Thoracic aorta (tissue), 2 donors: ENCODE data around the gene SMCO1. TPM values are rescaled to one million over a fixed set of nuclear protein-coding genes. Genes with fewer than 3 reads are reported as not detected.

Experiments used
- ATAC-seq: fragments of 150-250 bp; one replicate; pipeline ENCODE4 v1.8.0; 2017; ENCODE audit warnings: low read depth; ENCODE audit not compliant: insufficient number of reproducible peaks, low FRiP score
- DNase-seq: peaks from one replicate; pipeline ENCODE4 v3.0.0-alpha.2; 2020; ENCODE audit warnings: low spot score
- H3K27ac ChIP-seq, 2 donors: fragments of 200-600 bp; sonication (generic); 1 replicate in 1 of 2; 2 replicates in 1 of 2; pipeline ENCODE4 v1.5.1; 2016; ENCODE audit warnings: mild to moderate bottlenecking in 2 of 2, moderate library complexity in 2 of 2
- H3K27me3 ChIP-seq: fragments of 200-600 bp; sonication (generic); replicated peaks from 2 replicates; pipeline ENCODE4 v1.6.0; 2016; ENCODE audit warnings: mild to moderate bottlenecking; ENCODE audit not compliant: insufficient read depth
- H3K36me3 ChIP-seq: fragments of 200-600 bp; sonication (generic); one replicate; pipeline ENCODE4 v1.5.1; 2016
- H3K4me1 ChIP-seq, 2 donors: fragments of 200-600 bp; sonication (generic); 1 replicate in 1 of 2; 2 replicates in 1 of 2; pipeline versions ENCODE4 v1.5.1 to v1.6.0; 2016; ENCODE audit warnings: low read depth in 2 of 2, mild to moderate bottlenecking in 1 of 2; ENCODE audit not compliant: control insufficient read depth in 1 of 2
- H3K4me3 ChIP-seq: fragments of 200-600 bp; sonication (generic); 2 replicates; pipeline ENCODE4 v1.5.1; 2016; ENCODE audit warnings: mild to moderate bottlenecking
- H3K9me3 ChIP-seq: fragments of 200-600 bp; sonication (generic); 2 replicates; pipeline ENCODE4 v1.5.1; 2016
- total RNA-seq, 2 donors: library from RNA; depleted of rRNA; stranded (reverse); fragments of >200 nt; gene quantifications; one replicate each; pipeline versions ENCODE4 v1.1.0 to v1.2.3, GENCODE V29; 2016
- TF ChIP-seq, protein P1 (sequence below): fragments of 200-600 bp; sonication (generic); IDR thresholded peaks from one replicate; pipeline ENCODE4 v1.5.1; 2019; ENCODE audit warnings: antibody characterized with exemption

The SMCO1 gene
- total RNA-seq: not detected

- DNase-seq: no peak
- Histone ChIP-seq H3K27me3 (no peaks in the 10 kb centered on the region), H3K27ac (no peak within 1 kb of the TSS), H3K36me3 (no peaks in the 10 kb centered on the region), H3K4me1 (no peaks in the 10 kb centered on the region), H3K9me3 (peaks cover 11% of the 10 kb centered on the region), H3K4me3 (no peak within 1 kb of the TSS)
- TF ChIP-seq, protein P1, sequence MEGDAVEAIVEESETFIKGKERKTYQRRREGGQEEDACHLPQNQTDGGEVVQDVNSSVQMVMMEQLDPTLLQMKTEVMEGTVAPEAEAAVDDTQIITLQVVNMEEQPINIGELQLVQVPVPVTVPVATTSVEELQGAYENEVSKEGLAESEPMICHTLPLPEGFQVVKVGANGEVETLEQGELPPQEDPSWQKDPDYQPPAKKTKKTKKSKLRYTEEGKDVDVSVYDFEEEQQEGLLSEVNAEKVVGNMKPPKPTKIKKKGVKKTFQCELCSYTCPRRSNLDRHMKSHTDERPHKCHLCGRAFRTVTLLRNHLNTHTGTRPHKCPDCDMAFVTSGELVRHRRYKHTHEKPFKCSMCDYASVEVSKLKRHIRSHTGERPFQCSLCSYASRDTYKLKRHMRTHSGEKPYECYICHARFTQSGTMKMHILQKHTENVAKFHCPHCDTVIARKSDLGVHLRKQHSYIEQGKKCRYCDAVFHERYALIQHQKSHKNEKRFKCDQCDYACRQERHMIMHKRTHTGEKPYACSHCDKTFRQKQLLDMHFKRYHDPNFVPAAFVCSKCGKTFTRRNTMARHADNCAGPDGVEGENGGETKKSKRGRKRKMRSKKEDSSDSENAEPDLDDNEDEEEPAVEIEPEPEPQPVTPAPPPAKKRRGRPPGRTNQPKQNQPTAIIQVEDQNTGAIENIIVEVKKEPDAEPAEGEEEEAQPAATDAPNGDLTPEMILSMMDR: no peak
- no peak for ATAC-seq
Observed at GRCh38 chr3:196514913-196515621, at the start of gene SMCO1. SMCO1 (minus strand) TSS chr3:196515346; CDS start chr3:196515209, 137 bp downstream.

DNA sequence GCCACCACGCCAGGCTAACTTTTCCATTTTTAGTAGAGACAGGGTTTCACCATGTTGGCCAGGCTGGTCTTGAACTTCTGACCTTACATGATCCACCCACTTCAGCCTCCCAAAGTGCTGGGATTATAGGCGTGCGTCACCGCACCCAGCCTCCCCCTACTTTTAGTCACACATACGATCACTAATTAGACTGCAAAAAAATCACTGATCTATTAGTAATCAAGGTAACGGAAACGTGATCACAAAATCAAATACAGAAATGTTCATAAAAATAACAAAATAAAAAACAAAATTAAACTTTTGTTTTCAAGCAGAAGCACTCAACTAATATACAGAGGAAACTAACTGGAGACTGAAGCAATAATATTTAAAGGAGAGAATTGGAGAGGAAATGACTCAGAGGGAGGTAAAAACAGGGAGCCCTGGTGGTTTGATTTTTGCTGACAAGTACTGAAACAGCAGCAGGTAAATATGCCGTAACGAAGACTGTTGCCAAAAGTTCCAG lies 48.6 kb upstream of the SMCO1 start:
- ATAC-seq: no peak
- peaks cover 6% of the 10 kb centered on the region for H3K36me3 ChIP-seq

GRCh38 chr3:196559826-196560225 lies 44.7 kb upstream of the SMCO1 start:
- H3K9me3 ChIP-seq: no peaks in the 10 kb centered on the region
- H3K36me3 ChIP-seq: peaks cover 6% of the 10 kb centered on the region
- DNase-seq (no peak), ATAC-seq (no peak)
- no peak overlapping the region for H3K27ac ChIP-seq
- no peaks in the 10 kb centered on the region for H3K27me3 ChIP-seq
- no peak overlapping the region for H3K4me3 ChIP-seq
- TF ChIP-seq, protein P1: no peak
- H3K4me1 ChIP-seq: no peaks in the 10 kb centered on the region

More for the DNA sequence above, 48.6 kb upstream of the SMCO1 start:
- H3K9me3 ChIP-seq: no peaks in the 10 kb centered on the region
- H3K27ac ChIP-seq: no peak overlapping the region
- no peak overlapping the region for H3K4me3 ChIP-seq
- no peaks in the 10 kb centered on the region for H3K27me3 ChIP-seq
- H3K4me1 ChIP-seq: peaks cover 5 to 9% of the 10 kb centered on the region in 2 donors
- DNase-seq: no peak
- TF ChIP-seq, protein P1: no peak

GRCh38 chr3:196558476-196558875 lies 43.3 kb upstream of the SMCO1 start:
- H3K9me3 ChIP-seq: no peaks in the 10 kb centered on the region
- TF ChIP-seq, protein P1: no peak
- no peak for DNase-seq

DNA sequence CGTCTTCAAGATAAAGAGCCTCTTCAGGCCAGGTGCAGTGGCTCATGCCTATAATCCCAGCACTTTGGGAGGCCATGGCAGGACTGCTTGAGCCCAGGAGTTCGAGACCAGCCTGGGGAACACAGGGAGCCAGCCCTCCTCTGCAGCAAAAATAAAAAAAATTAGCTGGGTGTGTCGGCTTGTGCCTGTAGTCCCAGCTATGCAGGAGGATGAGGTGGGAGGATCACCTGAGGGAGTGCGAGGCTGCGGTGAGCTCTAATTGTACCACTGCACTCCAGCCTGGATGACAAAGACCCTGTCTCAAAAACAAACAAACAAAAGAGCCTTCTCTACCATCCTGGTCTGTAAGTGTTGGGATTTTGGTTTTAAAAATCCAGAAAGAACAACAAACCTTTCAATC lies 42.1 kb upstream of the SMCO1 start:
- H3K9me3 ChIP-seq: no peaks in the 10 kb centered on the region
- no peak overlapping the region for H3K4me3 ChIP-seq
- peaks cover 9% of the 10 kb centered on the region for H3K36me3 ChIP-seq
- ATAC-seq (no peak), DNase-seq (no peak)
- H3K27me3 ChIP-seq: no peaks in the 10 kb centered on the region
- no peaks in the 10 kb centered on the region for H3K4me1 ChIP-seq
- no peak overlapping the region for H3K27ac ChIP-seq
- TF ChIP-seq, protein P1: no peak

More at GRCh38 chr3:196558476-196558875, 43.3 kb upstream of the SMCO1 start:
- Histone ChIP-seq H3K4me3 (no peak overlapping the region), H3K4me1 (no peaks in the 10 kb centered on the region), H3K27ac (no peak overlapping the region), H3K36me3 (peaks cover 6% of the 10 kb centered on the region), H3K27me3 (no peaks in the 10 kb centered on the region)
- no peak for ATAC-seq
